ENCODE data around the gene HUWE1. TPM values are rescaled to one million over a fixed set of nuclear protein-coding genes. Genes with fewer than 3 reads are reported as not detected.

HUWE1 gene
- total and polyA plus RNA-seq, 2 of the 13 experiments (the other 11 are each of a cell fraction or from before 2014, with no cell fraction given): 63.2 to 68.1 TPM

MicroRNAs within 50 kb of the gene (microRNA counts, 767-probe panel; counts per million panel counts)
- microRNA hsa-miR-98: not detected

Small RNA genes lying within 50 kb of the gene (microRNA-seq; reads per million reads assigned to microRNA genes)
- gene MIR98: 282 reads per million, percentile 81 among the genes with 10 or more reads in this experiment
- 91.8 reads per million, percentile 72 among the genes with 10 or more reads in this experiment for gene MIRLET7F2

Small RNA genes lying within 50 kb of the gene (small RNA-seq; reads per million reads assigned to genes)
- gene MIR98 (ENCODE audit: insufficient read depth in 2 of 3, insufficient read length in 3 of 3, low read depth in 2 of 3, low replicate concordance in 1 of 3): 0.10 to 37.7 (median 20.8) reads per million in 3 experiments
- 0.31 to 49.3 (median 23.4) reads per million in 3 experiments for gene MIRLET7F2 (ENCODE audit: insufficient read depth in 2 of 3, insufficient read length in 3 of 3, low read depth in 2 of 3, low replicate concordance in 1 of 3)
